HG02840 (cell line): ENCODE results near the gene GEMIN5.
A peak's percentile ranks its signal among the peaks of the same experiment; 100 is the strongest.

Experiments used
- ATAC-seq: cut with Tn5 transposase; IDR thresholded peaks from one replicate; pipeline ENCODE4 v1.9.1; 2021; ENCODE audit warnings: mild to moderate bottlenecking, moderate library complexity, moderate number of reproducible peaks; ENCODE audit not compliant: unreplicated experiment, low FRiP score

The GEMIN5 gene

DNA sequence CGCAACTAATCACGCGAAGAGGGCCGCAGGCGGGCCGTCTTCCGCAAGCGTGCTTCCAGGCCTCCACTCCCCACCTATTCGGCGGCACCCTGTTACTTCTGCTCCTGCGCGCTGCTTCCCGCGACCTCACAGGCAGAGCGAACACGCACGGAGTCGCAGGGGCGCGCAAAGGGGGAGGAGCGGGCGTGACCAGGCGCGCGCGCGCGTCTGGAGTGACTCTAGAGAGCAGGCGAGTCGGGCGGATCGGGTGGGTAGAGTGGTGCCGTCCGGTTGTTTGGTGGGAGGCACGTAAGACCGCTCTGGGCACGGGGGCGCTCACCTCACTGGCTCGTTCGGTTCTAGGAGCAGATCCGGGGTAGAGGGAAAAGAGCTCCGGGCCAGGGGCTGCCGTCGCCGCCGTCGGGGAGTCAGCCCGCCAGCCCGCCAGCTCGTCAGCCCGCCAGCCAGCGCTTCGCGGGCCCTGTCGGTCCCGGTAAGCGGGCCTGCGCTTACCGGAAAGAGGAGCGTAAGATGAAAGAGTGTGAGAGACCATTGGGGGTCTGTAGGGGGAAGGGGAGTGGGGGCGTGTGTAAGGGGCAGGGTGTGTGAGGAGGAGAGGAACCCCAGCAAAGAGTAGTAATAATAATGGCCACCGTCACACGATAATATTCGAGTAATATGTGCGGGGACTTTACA, 79.6 kb downstream of the GEMIN5 start, which contains the start of gene CNOT8:
TSS of gene CNOT8 (plus strand) at position 331 of the 675 bp plus-strand sequence. CDS start 4,652 bp downstream, outside the sequence.
- ATAC-seq = peak; percentile 77

DNA sequence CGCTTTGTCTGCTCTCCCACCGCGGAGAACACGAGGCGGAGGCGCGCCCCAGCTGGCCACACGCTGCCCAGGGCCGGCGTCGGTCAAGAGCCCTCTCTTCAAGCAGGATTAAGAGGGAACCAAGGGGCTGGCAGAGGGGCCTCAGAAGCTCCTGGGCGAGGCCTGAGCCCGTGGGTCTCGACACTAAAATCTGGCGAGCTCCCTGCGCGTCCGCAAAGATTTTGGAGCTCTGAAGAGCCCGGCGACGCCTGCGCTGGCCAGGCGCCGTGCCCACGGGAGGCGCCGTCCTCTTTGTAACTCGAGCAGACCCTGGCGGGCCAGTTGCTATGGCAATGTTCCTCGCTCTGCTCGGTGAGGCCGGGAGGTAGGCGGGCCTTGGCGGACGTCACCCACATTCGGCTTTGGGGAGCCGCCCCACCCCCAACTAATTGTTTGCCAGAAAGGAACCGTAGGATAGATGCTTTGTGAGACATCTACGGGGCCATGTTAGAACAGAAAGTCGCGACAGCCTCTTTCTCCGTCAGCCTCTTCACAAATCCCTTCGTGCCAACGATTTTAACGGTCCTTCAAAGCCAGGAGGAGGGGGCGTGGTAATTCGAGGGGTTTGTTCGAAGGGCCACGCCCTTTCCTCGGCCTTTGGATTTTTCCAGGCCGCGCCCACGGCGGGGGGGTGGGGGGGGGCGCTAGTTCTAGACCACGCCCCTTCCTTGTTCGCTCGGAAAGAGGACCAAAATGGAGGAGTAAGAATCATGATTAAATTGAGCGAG, 80.3 kb downstream of the GEMIN5 start:
- ATAC-seq = peak; percentile 63

DNA sequence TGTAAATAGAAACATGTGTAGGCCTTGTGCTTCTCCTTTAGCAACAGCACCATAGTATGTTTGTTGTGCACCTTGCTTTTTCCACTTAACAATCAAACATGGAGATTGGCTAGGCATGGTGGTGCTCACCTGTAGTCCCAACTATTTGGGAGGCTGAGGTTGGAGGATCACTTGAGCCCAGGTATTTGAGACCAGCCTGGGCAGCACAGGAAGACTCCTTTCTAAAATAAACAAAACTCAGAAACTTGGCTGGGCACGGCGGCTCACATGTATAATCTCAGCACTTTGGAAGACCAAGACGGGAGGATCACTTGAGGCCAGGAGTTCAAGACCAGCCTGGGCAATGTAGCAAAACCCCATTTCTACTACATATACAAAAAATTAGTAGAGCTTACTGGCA, 86.7 kb downstream of the GEMIN5 start:
- ATAC-seq = no peak

DNA sequence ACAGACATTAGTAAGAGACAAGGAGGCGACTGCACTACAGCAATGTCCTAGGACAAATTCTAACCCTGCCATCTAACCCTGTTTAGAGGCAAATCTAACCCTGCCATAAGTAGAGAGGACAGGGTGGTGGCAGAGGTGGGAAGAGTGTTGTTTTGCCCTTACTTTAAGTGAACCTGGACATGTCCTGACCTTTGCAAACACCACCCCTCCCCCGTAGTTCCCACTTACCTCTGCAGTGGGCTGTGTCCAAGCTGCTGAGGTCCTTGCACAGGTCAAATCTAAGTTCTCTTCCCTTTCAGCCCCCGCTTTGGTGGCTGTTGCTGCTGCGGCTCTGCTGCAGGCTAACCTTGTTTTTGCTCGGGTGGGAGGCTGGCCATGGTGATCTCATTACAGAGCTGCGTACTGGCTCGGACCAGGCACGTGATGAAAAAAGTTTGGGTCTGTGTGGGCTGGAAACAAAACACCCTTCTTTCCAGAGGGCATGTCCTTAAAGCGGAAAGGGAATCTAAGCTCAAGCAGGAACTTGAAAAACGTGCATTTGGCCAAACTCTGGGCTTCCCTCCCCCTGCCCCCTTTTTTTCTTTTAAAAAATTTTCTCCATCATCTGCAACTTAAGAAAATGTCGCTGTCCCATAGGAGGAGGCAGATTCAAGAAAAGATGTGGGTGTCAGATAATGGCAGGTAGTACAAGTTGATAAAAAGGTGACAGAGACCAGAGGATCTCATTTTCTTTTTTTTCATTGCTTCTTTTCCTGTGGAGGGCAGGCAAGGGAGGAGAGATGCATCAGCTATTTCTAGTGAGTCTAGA, 87.6 kb downstream of the GEMIN5 start, which contains the start of gene FAXDC2:
TSS of gene FAXDC2 (minus strand) at position 349 of the 808 bp plus-strand sequence. CDS start 12,425 bp downstream, outside the sequence.
- no peak for ATAC-seq

DNA sequence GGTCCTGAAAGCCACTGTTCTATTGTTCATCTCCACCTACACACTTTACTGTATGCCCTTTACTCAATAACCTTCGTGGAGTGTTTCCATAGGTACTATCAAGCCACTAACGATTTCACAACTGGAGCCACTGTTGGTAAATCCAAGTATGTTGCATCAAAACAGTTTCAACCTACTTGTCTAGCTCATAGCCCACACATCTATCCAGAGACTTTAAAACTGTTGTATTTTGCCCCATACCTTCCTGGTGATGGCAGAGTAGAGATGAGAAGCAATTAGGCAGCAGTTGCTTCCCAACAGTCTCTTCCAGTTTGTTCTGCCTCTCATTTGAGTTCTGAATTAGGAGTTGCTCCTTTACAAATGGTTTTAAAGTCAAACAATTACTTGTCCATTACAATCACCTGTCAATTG, 88.2 kb downstream of the GEMIN5 start:
- ATAC-seq = no peak

DNA sequence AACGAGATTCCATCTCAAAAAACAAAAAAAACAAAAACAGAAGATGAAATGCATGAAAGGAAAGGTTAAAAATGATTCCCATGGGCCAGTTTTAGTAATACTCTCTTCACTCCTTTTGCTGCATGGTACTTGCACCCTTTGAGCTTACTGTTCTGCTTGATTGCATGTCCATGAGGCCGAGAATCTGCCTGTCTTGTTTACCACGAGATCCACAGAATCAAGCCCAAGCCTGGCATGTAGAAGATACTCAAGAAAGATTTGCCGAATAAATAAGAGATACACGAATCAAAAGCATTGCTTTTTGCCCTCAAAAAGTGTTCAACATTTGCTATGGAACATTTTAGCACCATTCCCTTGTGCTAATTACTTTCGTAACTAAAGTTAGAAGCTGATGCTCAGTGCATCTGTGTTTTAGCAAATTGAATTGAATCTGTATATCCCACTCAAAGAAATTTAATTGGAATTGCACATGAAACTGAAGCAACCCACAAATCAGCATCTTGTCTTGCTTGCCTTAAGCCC, 88.7 kb downstream of the GEMIN5 start:
- ATAC-seq = no peak

DNA sequence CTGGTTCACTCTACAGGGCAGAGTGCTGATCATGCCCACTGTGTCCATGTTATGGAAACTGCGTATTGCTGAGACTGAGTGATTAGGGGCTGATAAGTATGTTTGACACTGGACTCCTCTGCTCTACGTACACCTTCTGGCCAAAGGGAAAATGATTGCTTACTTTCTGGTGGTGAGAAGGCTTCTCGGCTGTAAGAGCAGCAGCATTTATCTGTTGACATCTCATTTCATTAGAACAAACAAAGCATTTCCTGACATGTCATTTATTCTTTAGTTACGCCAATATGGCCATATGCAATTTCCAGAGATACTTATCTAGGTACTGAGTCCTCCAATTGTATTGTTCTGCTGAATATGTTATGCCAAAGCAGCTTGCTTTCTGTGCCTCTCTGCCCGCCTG, 93.2 kb downstream of the GEMIN5 start:
- no peak for ATAC-seq

DNA sequence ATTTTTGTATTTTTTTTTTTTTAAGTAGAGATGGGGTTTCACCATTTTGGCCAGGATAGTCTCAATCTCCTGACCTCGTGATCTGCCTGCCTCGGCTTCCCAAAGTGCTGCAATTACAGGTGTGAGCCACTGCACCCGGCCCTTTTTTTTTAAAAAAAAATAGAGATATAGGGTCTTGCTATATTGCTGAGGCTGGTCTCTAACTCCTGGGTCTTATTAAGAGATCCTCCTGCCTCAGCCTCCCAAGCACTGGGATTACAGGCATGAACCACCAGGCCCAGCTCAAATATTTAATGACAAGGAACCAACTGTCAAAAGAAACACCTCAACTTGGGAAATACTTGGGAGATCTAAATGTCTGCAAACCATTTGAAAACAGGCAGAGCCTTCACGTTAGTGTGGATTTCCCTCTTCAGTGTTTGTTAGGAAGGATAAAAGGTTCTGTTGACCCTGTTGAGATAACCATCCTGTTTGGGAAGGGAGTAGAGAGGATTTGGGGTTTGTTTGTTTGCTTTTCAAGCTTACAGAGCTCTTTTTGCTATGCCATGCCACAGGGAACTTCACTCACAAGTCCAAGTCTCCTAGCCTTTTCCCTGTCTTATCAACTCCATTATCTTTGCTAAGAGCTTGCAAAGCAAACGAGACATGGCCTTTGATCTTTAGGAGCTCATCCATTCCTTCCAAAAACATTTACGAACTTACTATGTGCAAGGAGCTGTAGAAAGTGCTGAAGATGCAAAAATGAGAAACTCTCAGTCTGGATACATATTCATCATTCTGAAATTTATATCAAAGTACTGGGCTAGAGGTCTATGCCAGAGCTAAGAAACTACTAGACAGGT, 95.1 kb downstream of the GEMIN5 start:
- ATAC-seq = no peak

DNA sequence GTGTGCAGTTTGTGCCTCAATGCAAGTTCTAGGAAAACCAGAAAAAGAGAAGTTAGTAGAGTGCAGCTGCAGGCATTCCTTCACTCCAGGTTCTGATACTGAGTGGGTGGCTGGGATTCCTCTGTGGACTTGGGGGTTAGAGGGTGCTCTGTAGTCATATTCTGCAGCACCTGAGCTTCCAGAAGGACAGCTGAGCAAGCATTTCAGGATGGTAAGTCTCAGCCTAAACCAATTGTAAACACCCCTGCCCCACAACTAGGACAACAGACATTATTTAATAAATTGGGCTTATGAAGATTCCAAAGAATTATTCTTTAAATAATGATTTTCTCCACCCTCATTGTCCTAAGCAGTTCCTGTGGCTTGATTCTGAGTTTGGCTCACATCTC, 96.7 kb downstream of the GEMIN5 start:
- no peak for ATAC-seq

DNA sequence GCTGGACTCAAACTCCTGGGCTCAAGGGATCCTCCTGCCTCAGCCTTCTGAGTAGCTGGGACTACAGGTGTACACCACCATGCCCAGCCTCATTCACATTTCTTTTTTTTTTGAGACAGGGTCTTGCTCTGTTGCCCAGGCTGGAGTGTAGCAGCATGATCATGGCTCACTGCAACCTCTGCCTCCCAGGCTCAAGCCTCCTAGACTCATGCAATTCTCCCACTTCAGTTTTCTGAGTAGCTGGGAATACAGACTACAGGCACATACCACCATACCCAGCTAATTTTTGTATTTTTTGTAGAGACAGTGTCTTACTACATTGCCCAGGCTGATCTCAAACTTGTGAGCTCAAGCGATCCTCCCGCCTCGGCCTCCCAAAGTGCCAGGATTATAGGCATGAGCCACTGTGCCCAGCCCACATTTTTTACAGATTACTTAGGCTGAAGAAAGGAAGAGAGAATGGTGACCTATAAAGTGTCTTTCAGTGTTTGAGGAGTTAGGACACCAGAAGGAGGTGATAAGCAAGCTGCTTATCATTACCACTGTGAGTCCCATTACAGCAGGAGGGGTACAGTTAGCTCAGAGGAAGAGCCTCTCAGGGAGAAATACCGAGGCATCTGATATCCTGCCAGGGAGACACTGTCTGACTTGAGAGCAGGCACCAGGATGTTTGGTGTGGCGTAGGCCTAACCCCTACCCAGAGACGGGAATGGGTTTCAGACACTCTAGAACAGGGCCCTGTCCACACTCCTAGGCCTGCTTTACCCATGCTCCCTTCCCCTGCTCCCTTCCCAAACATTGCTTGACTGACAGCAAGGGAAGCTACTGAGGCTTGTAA, 97.4 kb downstream of the GEMIN5 start:
- no peak for ATAC-seq
